ENCODE results near the gene RHEB.

The RHEB gene

GRCh38 chr7:151519765-151520418 is at the start of gene RHEB:
Gene RHEB (minus strand): TSS chr7:151519895. CDS start chr7:151519511, 384 bp downstream.
- Mint-ChIP-seq H3K4me1 (peaks cover 47% of the 10 kb centered on the region), H3K27ac (peak within 1 kb of the TSS; percentile 97), H3K4me3 (peak within 1 kb of the TSS; percentile 85), H3K36me3 (peaks cover 36% of the 10 kb centered on the region), H3K9me3 (no peaks in the 10 kb centered on the region)
- ATAC-seq: peak; percentile 89
- DNase-seq (ENCODE audit: low spot score in 2 of 2): peak; percentile 87 to 98

- no peaks in the 10 kb centered on the region for H3K9me3 Mint-ChIP-seq
- H3K36me3 Mint-ChIP-seq: peaks cover 52% of the 10 kb centered on the region
- no peak overlapping the region for H3K27ac Mint-ChIP-seq
- ATAC-seq (no peak), DNase-seq (ENCODE audit: low spot score in 2 of 2) (no peak)
- no peak overlapping the region for H3K4me3 Mint-ChIP-seq
- no peaks in the 10 kb centered on the region for H3K4me1 Mint-ChIP-seq
Measured at GRCh38 chr7:151566897-151567320, 47.2 kb upstream of the RHEB start.

- Mint-ChIP-seq H3K4me1 (no peaks in the 10 kb centered on the region), H3K9me3 (no peaks in the 10 kb centered on the region), H3K4me3 (no peak overlapping the region), H3K36me3 (peaks cover 57% of the 10 kb centered on the region), H3K27ac (no peak overlapping the region)
- ATAC-seq (no peak), DNase-seq (ENCODE audit: low spot score in 2 of 2) (no peak)
Measured at GRCh38 chr7:151565541-151565940, 45.8 kb upstream of the RHEB start.

GRCh38 chr7:151560243-151560642 is 40.5 kb upstream of the RHEB start:
- peaks cover 76% of the 10 kb centered on the region for H3K36me3 Mint-ChIP-seq
- H3K9me3 Mint-ChIP-seq: no peaks in the 10 kb centered on the region
- ATAC-seq (no peak), DNase-seq (ENCODE audit: low spot score in 2 of 2) (no peak)
- no peak overlapping the region for H3K4me3 Mint-ChIP-seq
- peak overlapping the region; percentile 68 for H3K27ac Mint-ChIP-seq
- no peaks in the 10 kb centered on the region for H3K4me1 Mint-ChIP-seq

GRCh38 chr7:151559557-151560183 is 40.0 kb upstream of the RHEB start:
- no peak for DNase-seq (ENCODE audit: low spot score in 2 of 2)
- Mint-ChIP-seq H3K4me3 (no peak overlapping the region), H3K36me3 (peaks cover 70% of the 10 kb centered on the region), H3K4me1 (no peaks in the 10 kb centered on the region), H3K9me3 (no peaks in the 10 kb centered on the region), H3K27ac (peak overlapping the region; percentile 68)
- ATAC-seq: no peak

- Mint-ChIP-seq H3K36me3 (peaks cover 60% of the 10 kb centered on the region), H3K4me3 (no peak overlapping the region), H3K27ac (no peak overlapping the region), H3K4me1 (peaks cover under 1% of the 10 kb centered on the region), H3K9me3 (no peaks in the 10 kb centered on the region)
- ATAC-seq (no peak), DNase-seq (ENCODE audit: low spot score in 2 of 2) (no peak)
Measured at GRCh38 chr7:151558575-151558974, 38.9 kb upstream of the RHEB start.

GRCh38 chr7:151556592-151556991 is 36.9 kb upstream of the RHEB start:
- Mint-ChIP-seq H3K36me3 (peaks cover 42% of the 10 kb centered on the region), H3K27ac (no peak overlapping the region)

GRCh38 chr7:151553356-151553755 is 33.7 kb upstream of the RHEB start:
- ATAC-seq (no peak), DNase-seq (ENCODE audit: low spot score in 2 of 2) (no peak)
- H3K4me3 Mint-ChIP-seq: no peak overlapping the region
- H3K36me3 Mint-ChIP-seq: peaks cover 16% of the 10 kb centered on the region
- no peaks in the 10 kb centered on the region for H3K9me3 Mint-ChIP-seq
- peak overlapping the region; percentile 72 for H3K27ac Mint-ChIP-seq
- H3K4me1 Mint-ChIP-seq: peaks cover 23% of the 10 kb centered on the region

More at GRCh38 chr7:151556592-151556991, 36.9 kb upstream of the RHEB start:
- ATAC-seq (no peak), DNase-seq (ENCODE audit: low spot score in 2 of 2) (no peak)
- Mint-ChIP-seq H3K9me3 (no peaks in the 10 kb centered on the region), H3K4me3 (no peak overlapping the region), H3K4me1 (peaks cover 14% of the 10 kb centered on the region)

- no peak for DNase-seq (ENCODE audit: low spot score in 2 of 2)
- H3K36me3 Mint-ChIP-seq: peaks cover 16% of the 10 kb centered on the region
- peak overlapping the region; percentile 72 for H3K27ac Mint-ChIP-seq
- H3K4me3 Mint-ChIP-seq: no peak overlapping the region
- peak; percentile 31 for ATAC-seq
- H3K9me3 Mint-ChIP-seq: no peaks in the 10 kb centered on the region
- peaks cover 23% of the 10 kb centered on the region for H3K4me1 Mint-ChIP-seq
Measured at GRCh38 chr7:151552352-151553028, 32.8 kb upstream of the RHEB start.

GRCh38 chr7:151551820-151552219 is 32.1 kb upstream of the RHEB start:
- ATAC-seq (no peak), DNase-seq (ENCODE audit: low spot score in 2 of 2) (no peak)
- Mint-ChIP-seq H3K4me3 (no peak overlapping the region), H3K27ac (no peak overlapping the region), H3K4me1 (peaks cover 23% of the 10 kb centered on the region), H3K36me3 (peaks cover 11% of the 10 kb centered on the region), H3K9me3 (no peaks in the 10 kb centered on the region)

- H3K4me1 Mint-ChIP-seq: peaks cover 23% of the 10 kb centered on the region
- H3K27ac Mint-ChIP-seq: peak overlapping the region; percentile 36
Measured at GRCh38 chr7:151550656-151551286, 31.1 kb upstream of the RHEB start.

GRCh38 chr7:151549644-151550043 is 29.9 kb upstream of the RHEB start:
- Mint-ChIP-seq H3K27ac (no peak overlapping the region), H3K4me1 (peaks cover 23% of the 10 kb centered on the region), H3K4me3 (no peak overlapping the region), H3K36me3 (no peaks in the 10 kb centered on the region), H3K9me3 (no peaks in the 10 kb centered on the region)
- DNase-seq (ENCODE audit: low spot score in 2 of 2): no peak
- no peak for ATAC-seq

More at GRCh38 chr7:151550656-151551286, 31.1 kb upstream of the RHEB start:
- peaks cover under 1% of the 10 kb centered on the region for H3K36me3 Mint-ChIP-seq
- H3K9me3 Mint-ChIP-seq: no peaks in the 10 kb centered on the region
- H3K4me3 Mint-ChIP-seq: no peak overlapping the region
- ATAC-seq: no peak
- no peak for DNase-seq (ENCODE audit: low spot score in 2 of 2)

- Mint-ChIP-seq H3K4me1 (peaks cover 23% of the 10 kb centered on the region), H3K4me3 (no peak overlapping the region), H3K9me3 (no peaks in the 10 kb centered on the region), H3K27ac (no peak overlapping the region), H3K36me3 (no peaks in the 10 kb centered on the region)
- DNase-seq (ENCODE audit: low spot score in 2 of 2) (no peak), ATAC-seq (no peak)
Measured at GRCh38 chr7:151549083-151549482, 29.4 kb upstream of the RHEB start.

GRCh38 chr7:151544183-151544582 is 24.5 kb upstream of the RHEB start:
- Mint-ChIP-seq H3K4me3 (no peak overlapping the region), H3K36me3 (no peaks in the 10 kb centered on the region)

GRCh38 chr7:151542606-151543130 is 23.0 kb upstream of the RHEB start:
- ATAC-seq: no peak
- Mint-ChIP-seq H3K36me3 (no peaks in the 10 kb centered on the region), H3K27ac (no peak overlapping the region), H3K9me3 (no peaks in the 10 kb centered on the region), H3K4me1 (peaks cover 6% of the 10 kb centered on the region), H3K4me3 (no peak overlapping the region)
- no peak for DNase-seq (ENCODE audit: low spot score in 2 of 2)

More at GRCh38 chr7:151544183-151544582, 24.5 kb upstream of the RHEB start:
- H3K4me1 Mint-ChIP-seq: peaks cover under 1% of the 10 kb centered on the region
- ATAC-seq: no peak
- DNase-seq (ENCODE audit: low spot score in 2 of 2): no peak
- H3K9me3 Mint-ChIP-seq: no peaks in the 10 kb centered on the region
- no peak overlapping the region for H3K27ac Mint-ChIP-seq
